OCI-M2 (cell line): Measurements from ENCODE around the gene OR7C1.
"Not testable (repeated sequence)": the region's sequence is repeated elsewhere in the genome, so short reads cannot be mapped to it uniquely, and the experiment has no call there.

ENCODE experiments used
- DNase-seq: peaks from one replicate; lab custom pipeline; 2025; ENCODE audit not compliant: unreplicated experiment; lab: John Stamatoyannopoulos, UW

The OR7C1 gene

DNA sequence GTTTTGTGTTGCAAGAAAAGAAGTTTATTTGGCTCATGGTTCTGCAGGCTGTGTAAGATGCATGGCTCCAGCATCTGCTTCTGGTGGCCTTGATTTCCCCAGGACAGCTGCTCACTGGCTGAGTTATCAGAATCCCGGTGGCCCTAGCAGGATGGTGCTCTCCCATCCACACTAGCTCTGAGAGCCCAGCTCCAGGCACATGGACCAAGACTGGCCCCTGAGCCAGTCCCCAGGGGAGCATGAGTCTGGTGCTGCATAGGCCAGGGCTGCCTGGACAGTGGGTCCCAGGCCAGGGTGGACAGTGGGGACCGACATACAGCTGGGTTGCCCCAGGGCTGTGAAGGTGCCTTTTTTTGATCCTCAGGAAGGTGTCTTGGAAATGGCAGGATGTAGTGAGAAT is 67.0 kb downstream of the OR7C1 start:
- DNase-seq, result no peak

DNA sequence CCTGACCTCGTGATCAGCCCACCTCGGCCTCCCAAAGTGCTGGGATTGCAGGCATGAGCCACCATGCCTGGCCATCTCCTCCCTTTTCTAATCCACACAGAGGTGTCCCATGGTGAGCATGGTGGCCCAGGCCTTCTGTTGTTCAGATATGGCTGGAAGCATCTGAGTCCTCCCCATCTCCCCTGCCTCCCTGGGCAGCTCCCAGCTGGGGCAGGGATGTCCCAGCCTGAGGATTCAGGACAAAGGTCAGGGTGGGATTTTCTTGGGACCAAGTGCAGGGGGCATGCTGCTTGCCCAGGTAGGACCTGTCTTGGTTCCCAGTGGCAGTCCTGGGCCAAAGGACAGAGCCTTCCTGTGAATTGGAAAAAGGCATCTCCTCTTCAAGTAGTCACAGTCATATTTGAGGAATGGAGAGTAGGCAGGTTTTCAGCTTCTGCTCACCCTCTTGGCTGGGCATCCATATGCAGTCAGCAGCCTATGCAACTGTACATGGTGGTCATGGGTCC is 67.5 kb downstream of the OR7C1 start:
- no peak for DNase-seq

DNA sequence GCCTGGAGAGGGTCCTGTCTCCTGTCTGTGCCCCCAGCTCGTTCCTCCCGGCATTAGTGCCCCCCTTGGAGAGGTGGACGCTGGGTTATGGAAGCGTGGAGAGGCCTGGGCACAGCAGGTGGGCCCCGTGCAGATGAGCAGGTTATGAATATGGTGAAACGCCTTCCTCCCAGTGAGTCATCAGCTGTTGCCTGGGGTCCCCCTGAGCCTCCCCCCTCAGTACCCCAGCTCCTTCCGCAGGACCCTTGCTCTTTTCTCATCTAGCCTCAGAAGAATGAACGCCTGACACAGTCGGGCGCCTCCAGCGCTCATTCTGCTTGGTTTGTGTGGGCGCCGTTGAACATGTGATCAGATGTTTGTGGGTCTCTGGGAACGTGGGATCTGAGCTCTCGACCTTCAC is 69.1 kb downstream of the OR7C1 start:
- DNase-seq, result not testable (repeated sequence)

DNA sequence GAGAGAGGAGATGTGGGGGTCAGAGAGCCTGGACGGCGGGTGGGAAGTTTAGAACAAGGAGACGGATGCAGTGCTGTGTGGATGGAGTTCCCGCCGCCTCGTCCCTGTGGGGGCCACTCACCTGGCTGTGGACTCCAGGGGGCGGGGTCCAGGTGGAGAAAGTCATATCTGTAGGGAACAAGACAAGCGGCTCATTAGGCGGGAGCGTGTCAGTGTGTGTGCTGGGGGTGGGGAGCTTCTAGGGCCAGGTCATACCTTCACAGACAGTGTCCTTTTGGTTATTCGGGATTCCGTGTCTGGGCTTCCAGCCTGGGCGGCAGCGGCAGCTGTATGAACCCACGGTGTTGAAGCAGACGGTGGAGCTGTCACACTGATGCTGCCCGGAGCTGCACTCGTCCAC is 69.6 kb downstream of the OR7C1 start:
- DNase-seq, result not testable (repeated sequence)

DNA sequence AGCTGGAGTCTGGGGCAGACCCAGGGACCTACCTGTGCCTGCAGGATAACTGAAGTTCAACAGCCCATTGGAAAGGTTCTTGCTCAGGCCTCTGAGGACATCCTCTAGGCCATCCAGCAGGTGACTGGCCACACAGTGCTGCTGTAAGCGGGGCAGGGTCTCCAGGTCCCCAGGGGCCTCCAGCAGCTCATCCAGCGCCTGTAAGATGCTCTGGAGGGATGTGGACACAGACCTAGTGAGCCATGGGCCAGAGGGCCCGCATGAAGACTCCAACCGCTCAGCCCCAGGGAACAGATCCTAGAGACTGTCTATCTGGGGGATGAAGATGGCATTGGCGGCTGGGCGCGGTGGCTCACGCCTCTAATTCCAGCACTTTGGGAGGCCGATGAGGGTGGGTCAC is 70.6 kb downstream of the OR7C1 start:
- DNase-seq, result no peak

DNA sequence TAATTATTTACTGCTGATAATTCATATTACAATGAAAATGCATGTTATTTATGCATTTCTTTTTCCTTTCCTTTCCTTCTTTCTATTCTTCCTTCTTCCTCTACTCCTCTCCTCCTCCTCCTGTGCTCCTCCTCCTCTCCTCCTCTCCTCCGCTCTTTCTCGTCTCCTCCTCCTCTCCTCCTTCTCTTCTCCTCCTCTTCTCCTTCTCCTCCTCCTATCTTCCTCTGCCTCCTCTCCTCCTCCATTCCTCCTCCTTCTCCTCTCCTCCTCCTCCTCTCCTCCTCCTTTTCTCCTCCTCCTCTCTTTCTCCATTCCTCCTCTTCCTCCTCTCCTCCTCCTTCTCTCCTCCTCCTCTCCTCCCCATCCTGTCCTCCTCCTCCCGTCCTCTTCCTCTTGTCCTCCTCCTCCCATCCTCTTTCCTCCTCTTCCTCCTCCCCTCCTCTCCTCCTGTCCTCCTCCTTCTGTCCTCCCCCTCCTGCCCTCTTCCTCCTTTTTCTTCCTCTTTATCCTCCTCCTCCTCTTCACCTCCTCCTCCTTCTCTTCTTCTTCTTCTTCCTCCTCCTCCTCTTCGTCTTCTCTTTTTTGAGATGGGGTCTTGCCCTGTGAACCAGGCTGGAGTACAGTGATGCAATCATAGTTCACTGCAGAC is 71.4 kb downstream of the OR7C1 start:
- DNase-seq, result no peak

DNA sequence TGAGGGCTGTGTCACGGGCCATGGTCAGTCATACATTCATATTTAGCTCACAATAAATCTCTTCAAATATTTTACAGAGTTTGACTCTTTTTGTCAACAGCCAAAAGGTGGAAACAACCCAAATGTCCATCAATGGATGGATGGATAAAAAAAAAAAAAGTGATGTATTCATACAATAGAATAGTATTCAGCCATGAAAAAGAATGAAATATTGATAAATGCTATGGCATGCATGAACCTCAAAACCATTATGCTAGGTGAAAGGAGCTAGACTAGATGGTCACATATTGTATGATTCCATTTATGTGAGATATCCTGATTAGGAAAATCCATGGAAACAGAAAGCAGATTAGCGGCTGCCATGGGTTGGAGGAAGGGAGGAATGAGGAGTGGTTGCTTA is 72.9 kb downstream of the OR7C1 start:
- no peak for DNase-seq

DNA sequence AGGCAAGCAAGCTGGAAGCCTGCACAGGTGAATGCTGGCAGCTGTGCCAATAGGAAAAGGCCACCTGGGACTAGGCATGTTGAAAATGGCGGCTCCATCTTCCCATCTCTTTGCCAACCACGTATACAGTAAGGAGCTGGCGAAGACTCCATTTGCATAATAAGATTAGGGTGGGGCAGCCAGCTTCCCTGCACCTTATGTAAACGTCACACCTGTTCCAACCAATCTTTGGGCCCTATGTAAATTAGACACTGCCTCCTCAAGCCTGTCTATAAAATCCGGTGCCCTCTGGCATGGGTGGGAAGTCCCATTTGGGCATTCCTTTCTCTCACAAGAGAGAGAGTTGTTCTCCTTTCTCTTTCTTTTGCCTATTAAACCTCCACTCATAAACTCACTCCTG is 73.4 kb downstream of the OR7C1 start:
- DNase-seq, result no peak

DNA sequence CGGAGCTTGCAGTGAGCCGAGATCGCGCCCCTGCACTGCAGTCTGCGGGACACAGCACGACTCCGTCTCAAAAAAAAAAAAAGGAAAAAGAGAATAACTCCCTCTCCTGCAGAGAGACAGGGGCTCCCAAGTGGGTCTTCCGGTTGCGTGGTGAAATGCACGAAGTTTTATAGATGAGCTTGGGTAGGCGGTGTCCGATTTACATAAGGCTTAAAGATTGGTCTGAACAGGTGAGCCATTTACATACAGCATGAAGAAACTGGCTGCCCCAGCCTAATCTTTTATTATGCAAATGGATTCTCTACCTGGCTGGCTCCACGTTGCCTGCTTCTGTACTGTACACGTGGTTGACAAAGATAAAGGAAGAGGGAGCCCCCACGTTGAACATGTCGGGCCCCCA is 76.2 kb downstream of the OR7C1 start:
- no peak for DNase-seq

DNA sequence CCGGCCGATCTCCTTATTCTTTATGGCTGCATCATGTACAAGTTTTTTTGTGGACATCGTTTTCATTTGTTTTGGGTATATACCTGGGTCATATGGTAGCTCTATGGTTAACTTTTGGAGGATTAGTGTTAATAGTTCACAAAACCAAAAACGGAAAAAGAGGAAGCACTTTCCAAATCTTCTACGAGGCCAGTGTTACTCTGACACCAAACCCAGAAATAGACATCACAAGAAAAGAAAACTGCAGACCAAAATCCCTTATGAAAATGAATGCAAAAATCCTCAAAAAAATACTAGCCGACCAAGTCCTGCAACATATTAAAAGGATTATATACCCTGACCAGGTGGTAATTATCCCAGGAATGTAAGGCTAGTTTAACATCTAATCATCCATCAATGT is 86.4 kb downstream of the OR7C1 start:
- DNase-seq, result no peak
